Measurements from ENCODE around the gene SCG2.

Gene SCG2

GRCh38 chr2:223607476-223607875 lies 5.3 kb upstream of the SCG2 start:
- Histone ChIP-seq H3K4me3 (ENCODE audit: low read depth in 1 of 2, low read length in 2 of 2) (no peak overlapping the region), H3K4me2 (ENCODE audit: insufficient read depth, low read length) (no peak overlapping the region), H4K20me1 (ENCODE audit: insufficient read depth, low read length) (no peaks in the 10 kb centered on the region), H3K27me3 (ENCODE audit: insufficient read depth, low read length, poor library complexity) (no peaks in the 10 kb centered on the region), H3K9ac (ENCODE audit: low read depth, low read length) (no peak overlapping the region), H3K27ac (ENCODE audit: low read length) (no peak overlapping the region), H3K36me3 (ENCODE audit: insufficient read depth, low read length) (no peaks in the 10 kb centered on the region), H3K9me3 (ENCODE audit: insufficient read depth, low read length, severe bottlenecking) (no peaks in the 10 kb centered on the region), H3K4me1 (ENCODE audit: insufficient read depth, low read length) (peaks cover 6% of the 10 kb centered on the region; the same call in 1 of the 2 replicates), H2AFZ (ENCODE audit: low read depth, low read length) (no peak overlapping the region), H3K79me2 (ENCODE audit: insufficient read depth, low read length) (no peaks in the 10 kb centered on the region)
- ATAC-seq (ENCODE audit: insufficient read depth, low read depth) (no peak), DNase-seq (no peak)
- TF ChIP-seq CTCF (IDR thresholded peaks at IDR 0.05; ENCODE audit: borderline replicate concordance, extremely low read depth, low read length, poor library complexity, severe bottlenecking): no peak
- no peak for TF ChIP-seq EZH2 (IDR thresholded peaks at IDR 0.05; ENCODE audit: borderline replicate concordance, low read depth, low read length, severe bottlenecking)

GRCh38 chr2:223606946-223607345 lies 4.8 kb upstream of the SCG2 start:
- ATAC-seq (ENCODE audit: insufficient read depth, low read depth) (no peak), DNase-seq (no peak)
- no peak overlapping the region for H3K27ac ChIP-seq (ENCODE audit: low read length)
- H3K4me3 ChIP-seq (ENCODE audit: low read depth in 1 of 2, low read length in 2 of 2): no peak overlapping the region
- H3K4me2 ChIP-seq (ENCODE audit: insufficient read depth, low read length): no peak overlapping the region
- TF ChIP-seq EZH2 (IDR thresholded peaks at IDR 0.05; ENCODE audit: borderline replicate concordance, low read depth, low read length, severe bottlenecking) (no peak), CTCF (IDR thresholded peaks at IDR 0.05; ENCODE audit: borderline replicate concordance, extremely low read depth, low read length, poor library complexity, severe bottlenecking) (no peak)
- H3K79me2 ChIP-seq (ENCODE audit: insufficient read depth, low read length): no peaks in the 10 kb centered on the region
- H3K9me3 ChIP-seq (ENCODE audit: insufficient read depth, low read length, severe bottlenecking): no peaks in the 10 kb centered on the region
- H2AFZ ChIP-seq (ENCODE audit: low read depth, low read length): no peak overlapping the region
- H3K4me1 ChIP-seq (ENCODE audit: insufficient read depth, low read length): peaks cover 10% of the 10 kb centered on the region; the same call in 1 of the 2 replicates
- no peaks in the 10 kb centered on the region for H3K36me3 ChIP-seq (ENCODE audit: insufficient read depth, low read length)
- no peaks in the 10 kb centered on the region for H3K27me3 ChIP-seq (ENCODE audit: insufficient read depth, low read length, poor library complexity)
- H3K9ac ChIP-seq (ENCODE audit: low read depth, low read length): no peak overlapping the region
- no peaks in the 10 kb centered on the region for H4K20me1 ChIP-seq (ENCODE audit: insufficient read depth, low read length)

GRCh38 chr2:223604231-223604630 lies 2.1 kb upstream of the SCG2 start:
- Histone ChIP-seq H4K20me1 (ENCODE audit: insufficient read depth, low read length) (no peaks in the 10 kb centered on the region), H3K4me1 (ENCODE audit: insufficient read depth, low read length) (peaks cover 12% of the 10 kb centered on the region; the same call in 1 of the 2 replicates), H3K9ac (ENCODE audit: low read depth, low read length) (no peak overlapping the region), H2AFZ (ENCODE audit: low read depth, low read length) (no peak overlapping the region), H3K27me3 (ENCODE audit: insufficient read depth, low read length, poor library complexity) (no peaks in the 10 kb centered on the region), H3K27ac (ENCODE audit: low read length) (no peak overlapping the region), H3K4me3 (ENCODE audit: low read depth in 1 of 2, low read length in 2 of 2) (no peak overlapping the region), H3K36me3 (ENCODE audit: insufficient read depth, low read length) (no peaks in the 10 kb centered on the region), H3K79me2 (ENCODE audit: insufficient read depth, low read length) (no peaks in the 10 kb centered on the region), H3K9me3 (ENCODE audit: insufficient read depth, low read length, severe bottlenecking) (no peaks in the 10 kb centered on the region), H3K4me2 (ENCODE audit: insufficient read depth, low read length) (no peak overlapping the region)
- TF ChIP-seq CTCF (IDR thresholded peaks at IDR 0.05; ENCODE audit: borderline replicate concordance, extremely low read depth, low read length, poor library complexity, severe bottlenecking): no peak
- TF ChIP-seq EZH2 (IDR thresholded peaks at IDR 0.05; ENCODE audit: borderline replicate concordance, low read depth, low read length, severe bottlenecking): no peak
- ATAC-seq (ENCODE audit: insufficient read depth, low read depth) (no peak), DNase-seq (no peak)

GRCh38 chr2:223602972-223603371 lies 811 bp upstream of the SCG2 start:
- Histone ChIP-seq H3K9me3 (ENCODE audit: insufficient read depth, low read length, severe bottlenecking) (no peaks in the 10 kb centered on the region), H3K27me3 (ENCODE audit: insufficient read depth, low read length, poor library complexity) (no peaks in the 10 kb centered on the region), H2AFZ (ENCODE audit: low read depth, low read length) (no peak overlapping the region), H4K20me1 (ENCODE audit: insufficient read depth, low read length) (no peaks in the 10 kb centered on the region), H3K79me2 (ENCODE audit: insufficient read depth, low read length) (no peaks in the 10 kb centered on the region), H3K36me3 (ENCODE audit: insufficient read depth, low read length) (no peaks in the 10 kb centered on the region), H3K4me2 (ENCODE audit: insufficient read depth, low read length) (peak overlapping the region; percentile 59; the same call in 1 of the 2 replicates), H3K27ac (ENCODE audit: low read length) (no peak overlapping the region), H3K4me3 (ENCODE audit: low read depth in 1 of 2, low read length in 2 of 2) (no peak overlapping the region), H3K9ac (ENCODE audit: low read depth, low read length) (no peak overlapping the region; the same call in 1 of the 2 replicates), H3K4me1 (ENCODE audit: insufficient read depth, low read length) (peaks cover 12% of the 10 kb centered on the region; the same call in 1 of the 2 replicates)
- ATAC-seq (ENCODE audit: insufficient read depth, low read depth) (no peak), DNase-seq (no peak)
- TF ChIP-seq EZH2 (IDR thresholded peaks at IDR 0.05; ENCODE audit: borderline replicate concordance, low read depth, low read length, severe bottlenecking) (no peak), CTCF (IDR thresholded peaks at IDR 0.05; ENCODE audit: borderline replicate concordance, extremely low read depth, low read length, poor library complexity, severe bottlenecking) (no peak)
